ENCODE data around the gene GGTLC2. TPM values are rescaled to one million over a fixed set of nuclear protein-coding genes. Genes with fewer than 3 reads are reported as not detected.
"Not testable (repeated sequence)": the region's sequence is repeated elsewhere in the genome, so short reads cannot be mapped to it uniquely, and the experiment has no call there.

GGTLC2 gene
- total RNA-seq, 1 experiment from 2014 or later, result not detected

GRCh38 chr22:22649761-22650160 is 5.3 kb downstream of the GGTLC2 start:
- H3K4me3 ChIP-seq (ENCODE audit: low read depth in 2 of 2, low read length in 2 of 2); BruUV-seq (replicated peaks); H3K27ac ChIP-seq (ENCODE audit: low read length); DNase-seq (ENCODE audit: low read depth, low spot score); H3K4me1 ChIP-seq (ENCODE audit: control insufficient read depth, insufficient read depth, low read length); H3K9me3 ChIP-seq (ENCODE audit: control insufficient read depth, insufficient read depth, low read depth, low read length); CTCF ChIA-PET; in situ Hi-C loops (cut with HindIII; ENCODE audit: low pct_unique_long_range_greater_than_20kb, low sequenced_read_pairs); H3K36me3 ChIP-seq (ENCODE audit: control insufficient read depth, insufficient read depth, low read length); ATAC-seq; POLR2A ChIA-PET; intact Hi-C loops (cut with micrococcal nuclease; ENCODE audit: unreplicated experiment); H3K27me3 ChIP-seq (ENCODE audit: control insufficient read depth, insufficient read depth, low read length): not testable (repeated sequence)

GRCh38 chr22:22650398-22650797 is 6.0 kb downstream of the GGTLC2 start:
- H3K36me3 ChIP-seq (ENCODE audit: control insufficient read depth, insufficient read depth, low read length); H3K9me3 ChIP-seq (ENCODE audit: control insufficient read depth, insufficient read depth, low read depth, low read length); H3K27me3 ChIP-seq (ENCODE audit: control insufficient read depth, insufficient read depth, low read length); in situ Hi-C loops (cut with HindIII; ENCODE audit: low pct_unique_long_range_greater_than_20kb, low sequenced_read_pairs); H3K4me3 ChIP-seq (ENCODE audit: low read depth in 2 of 2, low read length in 2 of 2); H3K4me1 ChIP-seq (ENCODE audit: control insufficient read depth, insufficient read depth, low read length); ATAC-seq; BruUV-seq (replicated peaks); CTCF ChIA-PET; DNase-seq (ENCODE audit: low read depth, low spot score); POLR2A ChIA-PET; H3K27ac ChIP-seq (ENCODE audit: low read length); intact Hi-C loops (cut with micrococcal nuclease; ENCODE audit: unreplicated experiment): not testable (repeated sequence)

- H3K4me1 ChIP-seq (ENCODE audit: control insufficient read depth, insufficient read depth, low read length); H3K9me3 ChIP-seq (ENCODE audit: control insufficient read depth, insufficient read depth, low read depth, low read length); BruUV-seq (replicated peaks); CTCF ChIA-PET; H3K4me3 ChIP-seq (ENCODE audit: low read depth in 2 of 2, low read length in 2 of 2); H3K27me3 ChIP-seq (ENCODE audit: control insufficient read depth, insufficient read depth, low read length); ATAC-seq; POLR2A ChIA-PET; intact Hi-C loops (cut with micrococcal nuclease; ENCODE audit: unreplicated experiment); DNase-seq (ENCODE audit: low read depth, low spot score); in situ Hi-C loops (cut with HindIII; ENCODE audit: low pct_unique_long_range_greater_than_20kb, low sequenced_read_pairs); H3K36me3 ChIP-seq (ENCODE audit: control insufficient read depth, insufficient read depth, low read length); H3K27ac ChIP-seq (ENCODE audit: low read length): not testable (repeated sequence)
Observed at GRCh38 chr22:22650803-22651515, 6.5 kb downstream of the GGTLC2 start.

- H3K4me3 ChIP-seq (ENCODE audit: low read depth in 2 of 2, low read length in 2 of 2); H3K27me3 ChIP-seq (ENCODE audit: control insufficient read depth, insufficient read depth, low read length); DNase-seq (ENCODE audit: low read depth, low spot score); POLR2A ChIA-PET; intact Hi-C loops (cut with micrococcal nuclease; ENCODE audit: unreplicated experiment); H3K9me3 ChIP-seq (ENCODE audit: control insufficient read depth, insufficient read depth, low read depth, low read length); H3K27ac ChIP-seq (ENCODE audit: low read length); CTCF ChIA-PET; in situ Hi-C loops (cut with HindIII; ENCODE audit: low pct_unique_long_range_greater_than_20kb, low sequenced_read_pairs); H3K4me1 ChIP-seq (ENCODE audit: control insufficient read depth, insufficient read depth, low read length); BruUV-seq (replicated peaks); ATAC-seq; H3K36me3 ChIP-seq (ENCODE audit: control insufficient read depth, insufficient read depth, low read length): not testable (repeated sequence)
Observed at GRCh38 chr22:22651593-22651992, 7.2 kb downstream of the GGTLC2 start.

GRCh38 chr22:22652102-22652501 is 7.7 kb downstream of the GGTLC2 start:
- H3K9me3 ChIP-seq (ENCODE audit: control insufficient read depth, insufficient read depth, low read depth, low read length); intact Hi-C loops (cut with micrococcal nuclease; ENCODE audit: unreplicated experiment); H3K4me3 ChIP-seq (ENCODE audit: low read depth in 2 of 2, low read length in 2 of 2); POLR2A ChIA-PET; ATAC-seq; in situ Hi-C loops (cut with HindIII; ENCODE audit: low pct_unique_long_range_greater_than_20kb, low sequenced_read_pairs); H3K27me3 ChIP-seq (ENCODE audit: control insufficient read depth, insufficient read depth, low read length); H3K36me3 ChIP-seq (ENCODE audit: control insufficient read depth, insufficient read depth, low read length); DNase-seq (ENCODE audit: low read depth, low spot score); H3K27ac ChIP-seq (ENCODE audit: low read length); BruUV-seq (replicated peaks); H3K4me1 ChIP-seq (ENCODE audit: control insufficient read depth, insufficient read depth, low read length); CTCF ChIA-PET: not testable (repeated sequence)

GRCh38 chr22:22652573-22652972 is 8.2 kb downstream of the GGTLC2 start:
- DNase-seq (ENCODE audit: low read depth, low spot score); H3K27me3 ChIP-seq (ENCODE audit: control insufficient read depth, insufficient read depth, low read length); H3K36me3 ChIP-seq (ENCODE audit: control insufficient read depth, insufficient read depth, low read length); CTCF ChIA-PET; H3K9me3 ChIP-seq (ENCODE audit: control insufficient read depth, insufficient read depth, low read depth, low read length); BruUV-seq (replicated peaks); intact Hi-C loops (cut with micrococcal nuclease; ENCODE audit: unreplicated experiment); H3K4me3 ChIP-seq (ENCODE audit: low read depth in 2 of 2, low read length in 2 of 2); ATAC-seq; H3K4me1 ChIP-seq (ENCODE audit: control insufficient read depth, insufficient read depth, low read length); in situ Hi-C loops (cut with HindIII; ENCODE audit: low pct_unique_long_range_greater_than_20kb, low sequenced_read_pairs); POLR2A ChIA-PET; H3K27ac ChIP-seq (ENCODE audit: low read length): not testable (repeated sequence)

GRCh38 chr22:22653677-22654381 is 9.4 kb downstream of the GGTLC2 start:
- in situ Hi-C loops (cut with HindIII; ENCODE audit: low pct_unique_long_range_greater_than_20kb, low sequenced_read_pairs); H3K27me3 ChIP-seq (ENCODE audit: control insufficient read depth, insufficient read depth, low read length); H3K36me3 ChIP-seq (ENCODE audit: control insufficient read depth, insufficient read depth, low read length); H3K4me3 ChIP-seq (ENCODE audit: low read depth in 2 of 2, low read length in 2 of 2); DNase-seq (ENCODE audit: low read depth, low spot score); BruUV-seq (replicated peaks); intact Hi-C loops (cut with micrococcal nuclease; ENCODE audit: unreplicated experiment); H3K4me1 ChIP-seq (ENCODE audit: control insufficient read depth, insufficient read depth, low read length); POLR2A ChIA-PET; H3K27ac ChIP-seq (ENCODE audit: low read length); ATAC-seq; H3K9me3 ChIP-seq (ENCODE audit: control insufficient read depth, insufficient read depth, low read depth, low read length); CTCF ChIA-PET: not testable (repeated sequence)

Measured in Panc1 (cell line).